ENCODE data around the gene MFAP3. TPM values are rescaled to one million over a fixed set of nuclear protein-coding genes. Genes with fewer than 3 reads are reported as not detected.
"Not testable (repeated sequence)": the region's sequence is repeated elsewhere in the genome, so short reads cannot be mapped to it uniquely, and the experiment has no call there.

The MFAP3 gene
- total RNA-seq, 1 donor from 2014 or later = 188 TPM

DNA sequence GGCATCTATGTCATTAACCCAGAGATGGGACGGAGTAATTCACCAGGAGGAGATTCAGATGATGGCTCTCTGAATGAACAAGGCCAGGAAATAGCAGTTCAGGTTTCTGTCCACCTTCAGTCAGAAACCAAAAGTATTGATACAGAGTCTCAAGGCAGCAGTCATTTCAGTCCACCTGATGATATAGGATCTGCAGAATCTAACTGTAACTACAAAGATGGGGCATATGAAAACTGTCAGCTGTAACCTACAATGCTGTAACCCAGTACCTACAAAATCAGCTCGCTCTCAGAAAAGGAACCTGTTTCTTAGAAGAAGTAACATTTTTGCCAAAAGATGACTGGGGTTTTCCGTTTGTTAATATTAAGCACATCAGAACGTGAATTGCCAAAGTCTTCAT, 14.7 kb downstream of the MFAP3 start:
- DNase-seq = no peak

DNA sequence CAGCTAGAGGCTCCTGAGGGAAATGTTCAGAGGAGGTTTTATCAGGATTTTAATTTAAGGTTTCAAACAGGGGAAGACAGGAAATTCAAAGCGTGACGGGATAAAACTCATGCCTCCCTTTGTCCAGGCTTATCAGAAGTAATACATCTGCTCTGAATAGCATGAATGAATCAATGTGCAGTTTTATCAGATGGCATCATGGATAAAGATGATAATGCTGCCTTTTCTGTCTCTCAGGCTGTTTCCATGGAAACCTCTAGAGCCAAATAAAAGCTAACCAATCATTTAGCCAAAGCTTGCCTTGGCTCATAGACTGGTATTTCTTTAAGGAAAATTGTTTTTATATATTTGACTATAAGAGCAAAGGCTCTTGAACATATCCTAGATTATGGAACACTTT, 16.4 kb downstream of the MFAP3 start:
- no peak for DNase-seq

DNA sequence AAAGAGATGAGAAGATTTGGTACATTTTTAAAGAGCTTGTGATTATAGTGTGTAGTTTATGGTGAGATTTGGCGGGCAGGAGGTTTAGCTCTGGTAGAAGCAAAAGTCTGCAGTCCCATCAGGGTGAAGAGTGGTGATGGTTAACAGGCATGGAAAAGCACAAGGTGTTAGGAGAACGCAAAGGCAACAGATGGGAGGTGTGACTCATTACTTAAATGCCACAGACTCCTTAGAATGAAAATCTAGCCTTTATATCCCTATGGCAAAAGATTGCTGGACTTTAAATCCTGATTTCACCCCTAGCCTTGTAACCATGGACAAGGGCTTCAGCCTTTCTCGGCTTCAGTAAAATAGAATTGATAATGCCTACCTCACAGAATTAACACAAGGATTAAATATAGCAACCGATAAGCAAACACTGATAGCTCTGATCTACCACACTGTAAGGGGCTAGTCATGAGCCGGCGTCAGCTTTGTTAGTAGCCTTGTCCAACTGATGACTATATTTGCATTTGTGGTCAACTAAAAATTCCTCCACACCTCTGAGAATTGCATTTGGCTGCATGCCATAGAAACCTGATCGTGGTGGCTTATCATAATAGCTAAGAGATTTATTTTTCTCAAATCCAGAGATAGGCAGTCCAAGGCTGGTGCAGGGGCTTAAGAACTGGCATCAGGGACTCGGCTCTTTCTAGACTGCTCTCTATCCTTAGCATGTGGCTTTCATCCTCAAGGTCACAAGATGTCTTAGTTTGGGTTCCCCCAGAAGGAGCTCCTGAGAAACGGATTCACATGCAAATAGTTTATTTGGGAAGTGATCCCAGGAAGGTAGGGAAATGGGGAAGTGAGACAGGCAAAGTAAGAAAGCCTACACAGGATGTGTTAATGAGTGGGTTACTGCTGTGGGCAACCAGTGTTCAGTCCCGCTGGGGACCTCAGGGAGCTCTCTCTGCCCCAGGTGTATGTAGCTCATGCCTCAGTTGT, 19.6 kb downstream of the MFAP3 start:
- DNase-seq = no peak

DNA sequence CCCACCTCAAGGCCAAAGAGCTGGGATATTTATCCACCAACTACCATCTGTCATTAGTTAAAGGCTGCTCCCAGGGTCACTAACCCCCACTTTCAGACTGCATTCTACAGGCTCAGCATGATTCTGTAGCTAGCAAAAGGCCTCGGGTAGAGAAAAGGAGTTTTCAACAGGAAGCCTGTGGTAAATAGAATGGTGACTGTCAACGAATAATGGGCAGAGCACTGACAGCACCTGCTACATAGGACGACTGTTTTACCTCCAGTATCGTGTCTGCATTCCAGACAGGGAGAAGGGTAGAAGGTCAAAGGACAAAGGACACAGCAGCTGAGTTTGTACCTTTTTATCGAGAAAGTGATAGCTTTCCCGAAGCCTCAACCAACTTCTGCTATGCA, 20.3 kb downstream of the MFAP3 start:
- DNase-seq = no peak

DNA sequence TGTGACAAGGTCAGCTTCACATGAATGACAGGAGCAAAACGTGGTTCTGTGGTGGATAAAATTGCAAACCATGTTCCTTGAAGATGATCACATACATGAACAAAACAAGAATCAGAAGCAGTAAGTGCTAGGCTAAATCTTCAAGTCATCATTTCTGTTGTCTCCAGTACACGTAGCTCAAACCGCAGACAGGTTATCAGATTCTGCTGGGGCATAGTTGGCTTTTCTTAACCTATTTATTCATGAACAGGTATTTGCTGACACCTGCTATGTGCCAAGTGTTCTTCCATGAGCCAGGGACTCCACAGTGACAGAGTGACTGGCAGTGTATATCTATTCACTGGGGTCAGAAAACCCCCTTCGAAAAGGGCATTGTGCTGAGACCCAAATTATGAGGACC, 20.8 kb downstream of the MFAP3 start:
- DNase-seq = no peak

DNA sequence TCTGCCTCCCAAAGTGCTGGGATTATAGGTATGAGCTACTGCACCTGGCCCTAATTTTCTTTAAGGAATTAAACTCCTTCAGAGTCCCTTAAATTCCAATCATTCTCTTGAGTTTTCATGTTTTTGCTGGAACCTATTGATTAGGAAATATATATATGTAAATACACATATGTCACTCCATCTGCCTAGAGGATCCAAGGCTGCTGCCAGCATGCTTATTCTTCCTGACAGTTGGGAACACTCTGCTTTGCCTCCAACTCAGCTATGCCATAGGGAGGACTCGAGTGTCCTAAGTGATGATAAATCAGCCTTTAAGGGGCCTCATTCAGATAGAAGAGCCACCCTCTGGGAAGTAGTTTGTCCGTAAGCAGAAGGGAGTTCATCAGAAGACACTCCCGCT, 21.8 kb downstream of the MFAP3 start:
- no peak for DNase-seq

DNA sequence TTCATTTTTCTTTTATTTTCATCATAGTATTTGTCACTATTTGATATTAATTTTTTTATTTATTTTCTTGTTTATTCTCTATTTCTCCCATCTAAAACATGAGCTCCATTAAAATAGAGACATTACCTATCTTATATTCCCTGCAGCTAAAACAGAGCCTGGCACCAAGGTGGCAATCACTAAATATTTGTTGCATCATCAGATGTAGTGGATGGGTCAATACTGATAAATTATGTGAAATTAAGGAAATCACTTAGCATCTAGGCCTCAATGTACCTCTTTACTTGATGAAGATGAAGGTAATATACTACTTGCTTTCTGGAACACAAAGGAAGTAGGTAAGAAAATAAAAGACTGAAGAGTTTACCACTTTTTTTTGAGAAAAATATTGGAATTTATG, 24.6 kb downstream of the MFAP3 start:
- no peak for DNase-seq

DNA sequence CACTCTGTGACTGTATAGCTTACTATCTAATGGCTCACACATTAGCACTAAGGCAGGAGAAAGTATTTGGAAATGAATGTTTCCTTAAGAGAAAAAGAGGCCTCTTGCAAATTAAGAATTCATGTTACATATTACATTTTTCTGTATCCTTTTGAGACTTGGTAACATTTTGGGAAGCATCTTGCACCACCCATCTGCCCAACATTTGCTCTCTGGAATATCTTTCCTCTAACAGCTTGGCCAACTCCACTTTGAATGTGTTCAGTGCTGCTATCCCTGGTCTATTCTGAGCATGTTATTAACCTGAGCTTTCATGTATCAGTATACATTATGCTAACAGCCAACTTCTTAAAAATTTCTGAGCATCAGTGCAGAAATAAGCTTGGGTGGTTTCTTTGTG, 27.2 kb downstream of the MFAP3 start:
- no peak for DNase-seq

DNA sequence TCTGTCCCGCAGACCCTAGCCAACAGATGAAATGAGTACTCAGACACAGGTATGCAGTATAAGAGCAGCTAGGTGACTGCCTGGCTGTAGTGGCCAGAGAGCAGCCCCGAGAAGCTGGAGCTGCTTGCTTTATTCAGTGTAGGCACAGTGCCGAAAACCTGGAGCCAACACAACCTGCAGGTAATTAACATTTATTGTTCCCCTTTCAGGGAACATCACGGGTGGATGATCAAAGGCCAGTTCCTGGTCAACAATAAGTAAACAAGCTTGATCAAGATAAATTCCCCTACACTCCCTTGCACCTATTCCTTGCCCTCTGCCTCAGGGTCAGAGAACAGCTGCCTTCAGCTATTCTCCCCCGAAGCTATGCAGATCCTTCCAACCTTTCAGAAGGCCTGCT, 31.1 kb downstream of the MFAP3 start:
- DNase-seq = not testable (repeated sequence)

DNA sequence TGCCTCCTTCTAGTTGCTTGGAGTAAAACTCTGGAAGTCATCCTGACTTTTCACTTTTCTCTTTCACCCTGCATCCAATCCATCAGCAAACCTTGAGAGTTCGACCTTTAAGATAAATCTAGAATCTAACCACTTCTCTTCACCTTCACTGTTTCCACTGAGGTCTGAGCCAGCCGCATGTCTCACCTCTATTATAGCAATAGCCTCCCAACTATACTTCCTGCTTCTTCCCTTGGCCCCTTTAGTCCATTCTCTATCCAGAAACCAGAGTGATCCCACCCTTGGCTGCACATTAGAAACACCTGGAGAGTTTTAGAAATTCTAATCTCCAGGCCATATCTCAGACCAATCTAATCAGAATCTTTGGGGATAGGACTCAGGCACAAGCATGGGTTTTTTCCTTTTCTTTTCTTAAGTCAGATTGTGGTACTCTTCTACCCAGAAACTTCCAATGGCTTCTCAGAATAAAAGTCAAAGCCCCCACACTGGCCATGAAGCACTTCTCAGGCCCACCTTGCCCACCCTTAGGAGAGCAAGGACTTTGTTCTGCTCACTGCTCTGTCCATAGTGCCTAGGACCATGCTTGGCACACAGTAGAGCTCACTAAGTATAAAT, 33.1 kb downstream of the MFAP3 start:
- no peak for DNase-seq

DNA sequence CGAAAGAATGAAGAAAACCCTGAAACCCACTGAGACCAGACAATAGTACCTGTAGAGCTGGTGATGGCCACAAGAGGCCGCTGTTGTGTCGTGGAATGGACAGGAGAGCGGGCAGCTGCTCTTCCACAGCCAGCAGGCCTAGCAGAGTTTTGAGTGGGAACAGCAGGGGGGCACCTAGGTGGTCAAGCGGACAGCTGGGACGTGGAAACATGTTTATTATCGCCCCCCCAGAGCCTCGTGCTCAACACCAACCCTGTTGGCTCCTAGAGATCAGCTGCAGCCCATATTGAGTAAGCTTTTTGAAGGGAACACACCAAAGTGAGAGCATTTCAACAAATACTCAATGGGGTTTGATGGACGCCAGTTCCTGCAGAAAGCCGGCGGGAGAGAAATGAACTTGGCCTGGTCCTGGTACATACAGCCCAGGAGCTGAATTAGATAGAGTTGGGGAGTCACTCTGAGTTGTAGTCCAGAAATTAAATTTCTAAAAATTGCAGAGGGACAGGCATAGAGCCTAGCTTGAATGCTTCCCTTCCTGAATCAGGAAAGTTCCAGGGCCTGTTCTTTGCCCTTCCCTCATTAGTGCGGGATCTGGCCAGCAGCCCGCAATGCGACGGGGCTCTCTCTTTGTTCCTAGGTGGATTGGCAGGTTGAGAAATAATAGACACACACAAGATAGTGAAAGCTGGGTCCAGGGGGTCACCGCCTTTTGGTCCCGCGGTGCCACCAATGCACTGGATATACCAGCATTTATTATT, 33.8 kb downstream of the MFAP3 start:
- peak; percentile 53 for DNase-seq

DNA sequence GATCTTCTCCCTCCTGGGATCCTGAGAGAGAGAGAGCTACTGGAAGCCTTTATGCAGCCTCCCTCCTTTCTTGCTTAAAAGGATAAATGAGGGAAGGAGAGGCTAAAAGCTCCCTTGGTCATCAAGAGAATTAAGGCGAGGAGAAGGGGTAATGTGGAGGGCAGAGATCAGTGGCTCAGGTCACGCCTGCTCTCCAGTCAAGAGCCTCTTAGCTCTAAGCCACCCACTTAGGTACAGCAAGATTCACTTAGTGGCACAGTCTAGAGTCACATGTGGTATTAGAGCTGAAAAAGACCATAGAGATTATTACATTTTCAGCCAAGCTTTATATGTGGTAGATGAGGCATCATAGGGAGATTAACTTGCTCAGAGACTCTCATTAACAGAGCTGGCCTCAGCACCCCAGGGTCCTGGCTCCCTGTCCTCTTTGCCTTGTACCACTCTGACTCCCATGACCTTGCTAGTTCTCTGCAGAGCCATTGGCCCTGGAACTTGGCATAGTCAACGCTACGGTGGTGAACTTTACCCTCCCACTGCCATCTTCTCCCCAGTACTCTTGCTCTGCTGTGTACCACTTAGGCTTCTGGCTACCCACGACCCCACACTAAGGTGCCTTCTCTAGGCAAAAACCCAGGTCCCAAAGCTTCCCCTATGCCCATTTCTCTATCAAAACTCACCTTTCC, 37.6 kb downstream of the MFAP3 start:
- no peak for DNase-seq

DNA sequence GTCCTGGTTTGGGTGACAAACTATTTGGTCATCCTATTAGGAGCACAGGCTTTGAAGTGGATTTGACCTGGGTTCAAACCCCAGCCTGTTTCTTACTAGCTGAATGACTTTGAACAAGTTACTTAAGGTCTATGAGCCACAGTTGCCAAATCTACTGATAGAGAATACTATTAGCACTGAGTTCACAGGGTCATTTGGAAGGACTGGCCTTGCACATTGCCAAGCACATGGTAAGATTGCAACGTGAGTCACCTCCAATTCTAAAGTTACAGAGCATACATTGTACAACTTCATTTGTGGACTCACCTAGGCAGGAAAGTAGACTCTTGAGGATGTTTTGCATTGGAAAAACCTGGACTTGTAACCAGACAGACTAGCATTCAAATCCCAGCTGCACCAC, 38.9 kb downstream of the MFAP3 start:
- no peak for DNase-seq

DNA sequence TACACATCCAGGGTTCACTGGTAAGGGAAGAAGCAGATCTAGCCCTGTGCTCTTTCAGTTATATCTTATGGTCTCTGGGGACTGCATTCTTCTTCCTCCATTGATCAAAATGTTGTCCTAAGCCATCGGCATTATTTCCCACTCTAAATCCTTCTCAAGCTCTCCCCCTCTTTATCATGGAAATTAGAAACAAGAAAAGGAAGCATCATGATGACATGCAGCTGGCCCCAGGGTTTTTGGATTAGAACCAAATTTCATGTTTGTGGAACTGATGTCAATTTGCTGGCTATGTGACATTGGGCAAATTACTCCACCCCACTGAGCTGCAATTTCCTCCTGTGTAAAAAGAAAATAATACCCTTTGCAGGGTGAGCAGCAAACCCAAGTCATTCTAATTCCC, 39.5 kb downstream of the MFAP3 start:
- no peak for DNase-seq

DNA sequence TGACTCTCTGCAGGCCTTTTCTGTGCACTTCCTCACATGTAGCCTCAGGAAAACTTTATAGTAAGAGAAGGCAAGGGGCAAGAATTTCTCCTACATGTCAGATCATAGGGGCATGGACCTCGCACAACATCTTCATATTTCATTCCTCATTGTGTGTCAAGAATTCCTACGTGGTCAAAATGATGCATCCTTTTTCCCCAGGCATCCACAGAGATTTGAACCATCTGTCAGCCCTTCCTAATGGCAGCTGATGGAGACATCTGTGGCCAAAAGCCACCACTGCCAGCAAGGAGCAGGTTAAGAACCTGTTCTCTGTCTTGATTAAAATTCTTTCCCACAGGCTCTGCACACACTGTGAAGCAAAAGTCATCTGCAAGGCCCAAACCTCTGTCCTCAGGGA, 42.5 kb downstream of the MFAP3 start:
- no peak for DNase-seq

DNA sequence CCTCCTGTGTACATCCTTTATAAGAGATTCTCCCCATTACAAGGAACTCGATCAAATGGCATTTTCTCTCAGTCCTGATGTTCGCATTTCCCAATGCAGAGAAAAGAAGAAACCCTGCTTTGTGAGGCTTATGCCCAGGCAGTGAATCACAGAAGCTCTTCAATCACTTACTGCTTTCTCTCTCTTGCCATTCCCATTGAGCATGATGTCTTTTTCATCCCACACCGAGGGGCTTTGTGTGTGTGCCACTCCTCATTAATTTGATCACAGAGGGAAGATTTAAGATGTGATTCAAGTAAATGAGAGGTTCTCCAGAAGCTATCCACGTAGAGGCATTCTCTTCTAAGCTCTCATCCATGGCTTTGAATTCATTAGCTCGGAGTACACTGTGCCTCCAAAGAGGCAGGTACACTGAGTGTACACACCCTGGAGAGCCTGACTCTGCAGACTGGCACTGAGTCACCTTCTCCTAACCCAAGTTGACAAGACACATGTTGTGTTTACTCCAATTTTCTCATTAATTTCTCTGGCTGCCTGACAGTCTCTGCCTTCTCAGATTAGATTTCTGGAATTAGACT, 45.4 kb downstream of the MFAP3 start:
- no peak for DNase-seq

DNA sequence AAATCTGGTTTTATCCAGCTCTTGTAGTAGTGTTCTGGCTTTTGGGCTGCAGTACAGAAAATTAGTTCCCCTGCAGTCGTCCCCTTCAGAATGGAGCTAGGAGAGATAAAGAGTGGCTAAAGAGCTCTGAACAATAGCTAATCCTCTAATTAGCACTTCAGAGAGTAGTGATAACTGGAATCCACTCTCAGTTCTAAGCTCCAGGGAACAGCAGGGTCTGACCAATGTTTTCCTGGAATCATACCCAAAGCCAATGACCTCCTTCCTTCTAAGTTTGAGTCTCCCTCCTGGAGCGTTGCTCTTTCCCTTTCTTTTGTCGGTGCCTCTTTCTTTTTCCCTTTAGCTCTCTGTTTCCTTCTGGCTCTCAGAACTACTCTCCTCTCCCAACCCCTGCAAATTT, 47.4 kb downstream of the MFAP3 start:
- DNase-seq = no peak

DNA sequence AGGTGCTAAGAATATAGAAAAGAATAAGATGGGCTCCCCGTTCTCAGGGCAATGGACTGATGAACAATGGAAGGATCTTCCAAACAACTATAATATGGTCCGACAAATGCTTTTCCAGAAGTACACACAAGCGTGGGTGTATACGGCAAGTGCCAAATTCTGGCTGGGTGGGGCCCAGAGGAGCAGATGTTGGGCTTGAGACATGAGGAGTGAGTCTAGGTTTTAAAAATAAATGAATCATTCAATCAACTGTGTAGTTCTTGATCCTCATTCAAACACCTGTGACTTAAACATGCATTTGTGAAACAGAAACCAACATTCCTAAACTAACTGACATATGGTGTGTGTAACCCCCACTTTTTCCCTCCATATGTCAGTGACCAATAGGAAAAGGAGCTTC, 47.9 kb downstream of the MFAP3 start:
- no peak for DNase-seq

DNA sequence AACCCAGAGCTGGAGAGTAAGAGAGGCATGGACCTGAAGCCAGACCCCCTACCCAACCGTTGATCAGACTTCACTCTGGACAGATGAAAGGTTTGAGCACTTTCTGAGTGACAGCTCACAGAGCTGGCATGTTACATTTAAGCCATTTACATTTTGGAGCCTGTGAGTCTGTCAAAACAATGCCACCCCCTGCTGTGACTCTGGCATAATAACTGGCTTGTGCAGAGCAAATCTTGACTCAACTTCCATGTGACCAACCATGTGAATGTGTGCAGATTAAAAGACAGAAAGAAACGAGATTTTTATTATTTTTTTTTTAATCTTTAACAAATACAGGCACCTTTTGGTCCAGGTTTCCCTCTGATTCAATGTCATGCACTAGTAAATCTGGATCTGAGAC, 48.5 kb downstream of the MFAP3 start:
- DNase-seq = no peak

DNA sequence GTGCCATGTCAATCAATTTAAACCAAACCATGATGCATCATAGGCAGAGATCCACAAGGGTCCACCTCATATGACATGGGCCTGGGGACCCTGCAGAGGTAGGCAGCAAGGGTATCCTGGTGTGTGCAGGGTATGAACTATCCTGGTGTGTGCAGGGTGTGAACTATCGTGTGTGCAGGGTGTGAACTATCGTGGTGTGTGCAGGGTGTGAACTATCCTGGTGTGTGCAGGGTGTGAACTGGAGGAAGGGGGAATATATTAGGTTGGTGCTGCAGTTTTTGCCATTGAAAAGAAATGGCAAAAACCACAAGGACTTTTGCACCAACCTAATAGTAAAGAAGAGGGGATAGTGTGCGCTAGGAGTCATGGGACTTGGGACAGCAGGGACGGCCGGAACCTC, 50.0 kb downstream of the MFAP3 start:
- no peak for DNase-seq

DNA sequence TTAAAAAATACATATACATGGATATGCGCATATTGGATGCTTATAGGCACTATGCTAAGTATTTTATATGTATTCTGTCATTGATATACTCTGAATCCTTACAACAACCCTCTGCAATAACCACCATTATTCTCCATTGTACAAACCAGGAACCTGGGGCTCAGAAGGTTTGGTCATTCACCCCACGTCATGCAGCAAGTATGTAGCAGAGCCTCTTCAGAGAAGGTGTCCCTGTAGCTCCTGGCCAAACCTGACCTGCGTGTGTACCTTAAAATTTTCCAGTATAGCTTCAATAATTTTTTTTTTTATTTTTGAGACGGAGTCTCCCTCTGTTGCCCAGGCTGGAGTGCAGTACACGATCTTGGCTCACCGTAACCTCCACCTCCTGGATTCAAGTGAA, 51.9 kb downstream of the MFAP3 start:
- no peak for DNase-seq
